ENCODE data around the gene SF3A1. TPM values are rescaled to one million over a fixed set of nuclear protein-coding genes. Genes with fewer than 3 reads are reported as not detected.

The SF3A1 gene
- total RNA-seq, 1 donor from 2014 or later, result 139 TPM

DNA sequence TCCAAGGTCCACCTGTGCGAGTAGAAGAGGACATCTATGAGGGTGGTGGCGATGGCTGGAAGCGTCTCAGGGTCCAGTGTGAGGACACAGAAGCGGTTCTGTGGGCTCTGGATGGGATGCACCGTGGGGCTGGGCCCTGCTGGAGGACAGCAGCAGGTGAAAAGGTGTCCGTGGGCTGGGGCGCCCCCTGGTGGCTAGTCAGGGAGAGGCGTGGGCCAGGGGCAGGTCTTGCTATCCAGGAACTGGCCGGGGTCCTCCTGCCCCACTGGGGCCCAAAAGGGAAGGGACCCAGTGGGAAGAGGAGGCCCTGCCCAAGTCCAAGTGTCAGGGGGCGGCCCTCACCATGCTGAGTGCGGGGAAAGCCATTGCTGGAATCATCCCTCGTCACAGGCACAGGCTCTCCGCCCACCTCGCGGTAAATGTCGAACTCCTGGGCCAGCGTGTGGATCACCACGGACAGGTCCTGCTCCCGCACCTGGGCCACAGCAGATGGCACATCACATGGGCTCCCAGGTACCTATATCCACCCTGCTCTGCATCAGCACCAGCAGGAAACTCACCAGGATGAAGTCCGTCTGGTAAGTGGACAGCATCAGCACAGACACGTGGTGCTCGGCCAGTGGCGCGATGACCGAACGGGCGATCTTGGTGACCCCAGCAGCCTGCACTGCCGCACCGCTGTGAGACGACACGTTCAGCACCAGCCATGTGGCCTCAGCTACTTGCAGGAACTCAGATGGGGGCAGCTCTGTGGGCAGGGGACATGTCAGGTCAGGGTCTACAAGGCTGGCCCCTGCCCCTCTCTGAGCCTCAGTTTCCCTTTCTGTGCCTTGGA lies 69.7 kb downstream of the SF3A1 start:
- Histone ChIP-seq H3K4me2 (ENCODE audit: low read length) (no peak overlapping the region), H2AFZ (ENCODE audit: low read depth, low read length) (no peak overlapping the region), H3K79me2 (ENCODE audit: insufficient read depth, low read length) (peaks cover 3% of the 10 kb centered on the region), H3K36me3 (ENCODE audit: insufficient read depth, low read length) (no peaks in the 10 kb centered on the region), H3K9me3 (ENCODE audit: insufficient read depth, low read depth, low read length) (no peaks in the 10 kb centered on the region), H3K27ac (ENCODE audit: low read depth, low read length) (no peak overlapping the region), H4K20me1 (ENCODE audit: insufficient read depth, low read length) (peaks cover 18% of the 10 kb centered on the region), H3K9ac (ENCODE audit: low read length) (no peak overlapping the region), H3K27me3 (ENCODE audit: insufficient read depth, low read length) (no peaks in the 10 kb centered on the region), H3K4me1 (ENCODE audit: insufficient read depth, low read length) (peaks cover 33% of the 10 kb centered on the region), H3K4me3 (ENCODE audit: insufficient read depth, low read depth, low read length) (no peak overlapping the region)
- no peak overlapping the region for H3K4me3 Mint-ChIP-seq (ENCODE audit: unreplicated experiment)
- H3K36me3 Mint-ChIP-seq (ENCODE audit: low read depth, unreplicated experiment), result peaks cover 15% of the 10 kb centered on the region
- no peaks in the 10 kb centered on the region for H3K9me3 Mint-ChIP-seq (ENCODE audit: unreplicated experiment)
- no peak for TF ChIP-seq EZH2 (IDR thresholded peaks at IDR 0.05; ENCODE audit: insufficient read depth, low read length)
- TF ChIP-seq CTCF (IDR thresholded peaks at IDR 0.05; ENCODE audit: insufficient read depth, low read depth, low read length), result peak; percentile 68
- DNase-seq (ENCODE audit: low read depth), result no peak
- peaks cover 7% of the 10 kb centered on the region for H3K4me1 Mint-ChIP-seq (ENCODE audit: low read depth, unreplicated experiment)
- no peak for FAIRE-seq
- H3K27ac Mint-ChIP-seq (ENCODE audit: unreplicated experiment), result no peak overlapping the region
- no peaks in the 10 kb centered on the region for H3K27me3 Mint-ChIP-seq (ENCODE audit: low read depth, unreplicated experiment)

GRCh38 chr22:30286331-30286730 lies 70.4 kb downstream of the SF3A1 start:
- H3K27ac ChIP-seq (ENCODE audit: low read depth, low read length), result no peak overlapping the region
- Mint-ChIP-seq H3K36me3 (ENCODE audit: low read depth, unreplicated experiment) (peaks cover 15% of the 10 kb centered on the region), H3K9me3 (ENCODE audit: unreplicated experiment) (no peaks in the 10 kb centered on the region), H3K4me1 (ENCODE audit: low read depth, unreplicated experiment) (peaks cover 7% of the 10 kb centered on the region), H3K27me3 (ENCODE audit: low read depth, unreplicated experiment) (no peaks in the 10 kb centered on the region), H3K4me3 (ENCODE audit: unreplicated experiment) (no peak overlapping the region), H3K27ac (ENCODE audit: unreplicated experiment) (no peak overlapping the region)
- H3K27me3 ChIP-seq (ENCODE audit: insufficient read depth, low read length), result no peaks in the 10 kb centered on the region
- H4K20me1 ChIP-seq (ENCODE audit: insufficient read depth, low read length), result peaks cover 12% of the 10 kb centered on the region
- no peak overlapping the region for H3K9ac ChIP-seq (ENCODE audit: low read length)
- FAIRE-seq (no peak), DNase-seq (ENCODE audit: low read depth) (no peak)
- no peaks in the 10 kb centered on the region for H3K36me3 ChIP-seq (ENCODE audit: insufficient read depth, low read length)
- H3K4me3 ChIP-seq (ENCODE audit: insufficient read depth, low read depth, low read length), result no peak overlapping the region
- no peak overlapping the region for H2AFZ ChIP-seq (ENCODE audit: low read depth, low read length)
- H3K4me1 ChIP-seq (ENCODE audit: insufficient read depth, low read length), result peaks cover 30% of the 10 kb centered on the region
- no peak overlapping the region for H3K4me2 ChIP-seq (ENCODE audit: low read length)
- TF ChIP-seq CTCF (IDR thresholded peaks at IDR 0.05; ENCODE audit: insufficient read depth, low read depth, low read length), result no peak
- no peak for TF ChIP-seq EZH2 (IDR thresholded peaks at IDR 0.05; ENCODE audit: insufficient read depth, low read length)
- H3K79me2 ChIP-seq (ENCODE audit: insufficient read depth, low read length), result peaks cover 3% of the 10 kb centered on the region
- H3K9me3 ChIP-seq (ENCODE audit: insufficient read depth, low read depth, low read length), result no peaks in the 10 kb centered on the region

DNA sequence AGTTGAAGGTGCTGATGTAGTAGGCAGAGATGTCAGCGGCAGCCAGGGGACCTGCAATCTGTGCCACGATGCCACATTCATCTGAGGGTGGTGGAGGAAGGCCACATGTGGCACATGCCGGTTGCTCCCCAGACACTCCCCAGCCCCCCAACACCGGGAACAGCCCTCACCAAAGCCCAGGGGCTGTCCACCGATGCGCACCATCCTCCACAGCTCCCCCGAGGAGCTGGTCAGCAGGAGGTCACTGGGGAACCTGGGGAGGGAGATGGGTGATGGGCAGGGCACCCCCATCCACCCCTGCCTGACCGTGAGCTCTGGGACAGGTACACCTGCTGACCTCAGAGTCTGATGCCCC lies 70.9 kb downstream of the SF3A1 start:
- FAIRE-seq, result no peak
- no peak for TF ChIP-seq EZH2 (IDR thresholded peaks at IDR 0.05; ENCODE audit: insufficient read depth, low read length)
- no peak for TF ChIP-seq CTCF (IDR thresholded peaks at IDR 0.05; ENCODE audit: insufficient read depth, low read depth, low read length)

More for the DNA sequence above, 70.9 kb downstream of the SF3A1 start:
- H3K4me2 ChIP-seq (ENCODE audit: low read length), result no peak overlapping the region
- H3K4me1 ChIP-seq (ENCODE audit: insufficient read depth, low read length), result peaks cover 25% of the 10 kb centered on the region
- H3K9ac ChIP-seq (ENCODE audit: low read length), result no peak overlapping the region
- no peak for DNase-seq (ENCODE audit: low read depth)
- Mint-ChIP-seq H3K27ac (ENCODE audit: unreplicated experiment) (no peak overlapping the region), H3K4me3 (ENCODE audit: unreplicated experiment) (no peak overlapping the region), H3K4me1 (ENCODE audit: low read depth, unreplicated experiment) (peaks cover 7% of the 10 kb centered on the region), H3K27me3 (ENCODE audit: low read depth, unreplicated experiment) (no peaks in the 10 kb centered on the region), H3K9me3 (ENCODE audit: unreplicated experiment) (no peaks in the 10 kb centered on the region), H3K36me3 (ENCODE audit: low read depth, unreplicated experiment) (peaks cover 15% of the 10 kb centered on the region)
- no peak overlapping the region for H3K27ac ChIP-seq (ENCODE audit: low read depth, low read length)
- H3K4me3 ChIP-seq (ENCODE audit: insufficient read depth, low read depth, low read length), result no peak overlapping the region
- H2AFZ ChIP-seq (ENCODE audit: low read depth, low read length), result no peak overlapping the region
- H3K79me2 ChIP-seq (ENCODE audit: insufficient read depth, low read length), result peaks cover 3% of the 10 kb centered on the region
- H4K20me1 ChIP-seq (ENCODE audit: insufficient read depth, low read length), result peaks cover 8% of the 10 kb centered on the region
- no peaks in the 10 kb centered on the region for H3K9me3 ChIP-seq (ENCODE audit: insufficient read depth, low read depth, low read length)
- no peaks in the 10 kb centered on the region for H3K36me3 ChIP-seq (ENCODE audit: insufficient read depth, low read length)
- no peaks in the 10 kb centered on the region for H3K27me3 ChIP-seq (ENCODE audit: insufficient read depth, low read length)

Measured in astrocyte (in vitro differentiated cells and primary cell).